HepG2 (cell line): ENCODE results near the gene LRRFIP2. TPM values are rescaled to one million over a fixed set of nuclear protein-coding genes. Genes with fewer than 3 reads are reported as not detected.

Source experiments
- ATAC-seq: fragments of 200-7000 bp; cut with Tn5 transposase; 3 replicates; pipeline ENCODE4 v1.9.1; 2020; ENCODE audit warnings: mild to moderate bottlenecking, moderate library complexity
- BruUV-seq: library from RNA; stranded (reverse); fragments of 400-500 nt; replicated peaks from 2 replicates; lab custom pipeline; 2021; lab: Mats Ljungman, UMichigan
- CTCF ChIA-PET: fragments of 300-600 bp; formaldehyde crosslinking; extraction: SDS; loops from one replicate; lab custom pipeline; 2021; ENCODE audit warnings: low total read pairs, inconsistent platforms, low intra/inter-chr PET ratio; lab: Yijun Ruan, JAX
- POLR2A ChIA-PET: fragments of 350-600 bp; sonication (Branson Sonifier 250); formaldehyde crosslinking; loops from one replicate; lab custom pipeline; 2020; ENCODE audit warnings: antibody characterized with exemption, inconsistent platforms; lab: Yijun Ruan, JAX
- DNase-seq: peaks from one replicate; pipeline ENCODE4 v3.0.0-alpha.2; 2015; ENCODE audit warnings: low spot score
- FAIRE-seq: peaks from 3 replicates; lab custom pipeline; 2011; peaks lifted over from hg19 to GRCh38; lab: Jason Lieb, UNC
- H2AFZ ChIP-seq: one replicate; pipeline ENCODE4 v1.6.1; 2011; ENCODE audit warnings: low read length, inconsistent platforms
- H3K27ac ChIP-seq: fragments of 300-600 bp; 3 replicates; pipeline ENCODE4 v1.8.0; 2011; ENCODE audit warnings: mixed run types, mild to moderate bottlenecking, mixed read lengths, low read length, inconsistent platforms; ENCODE audit not compliant: insufficient read depth; ENCODE audit errors: extremely low read length
- H3K27me3 ChIP-seq, 2 experiments: fragments of 200-600 bp in 1 of 2; 2 replicates in 1 of 2; 3 replicates in 1 of 2; pipeline versions ENCODE4 v1.6.0 to v1.8.0; 2011; ENCODE audit warnings: low read length in 2 of 2, mild to moderate bottlenecking in 2 of 2, moderate library complexity in 2 of 2, inconsistent platforms in 1 of 2; ENCODE audit not compliant: insufficient read depth in 2 of 2, control insufficient read depth in 1 of 2
- H3K36me3 ChIP-seq, 2 experiments: fragments of 200-600 bp in 1 of 2; replicated peaks in 1 of 2; 2 replicates in 1 of 2; 3 replicates in 1 of 2; pipeline versions ENCODE4 v1.5.1 to v1.8.0; 2011; ENCODE audit warnings: low read length in 2 of 2, inconsistent platforms in 1 of 2; ENCODE audit not compliant: insufficient read depth in 2 of 2, control insufficient read depth in 1 of 2
- H3K4me1 ChIP-seq: 2 replicates; pipeline ENCODE4 v1.5.1; 2012; ENCODE audit warnings: low read length, inconsistent platforms; ENCODE audit not compliant: insufficient read depth
- H3K4me2 ChIP-seq: 2 replicates; pipeline ENCODE4 v1.6.0; 2011; ENCODE audit warnings: low read depth, low read length, inconsistent platforms
- H3K4me3 ChIP-seq, 3 experiments: fragments of 200-600 bp in 1 of 3; sonication (generic), shearing (Covaris generic) in 1 of 3; replicated peaks in 1 of 3; 2 replicates each; pipeline ENCODE4 v1.5.1; 2011 to 2016; ENCODE audit warnings: low read length in 3 of 3, inconsistent platforms in 2 of 3, low read depth in 2 of 3, mild to moderate bottlenecking in 2 of 3, control low read depth in 1 of 3, mixed read lengths in 1 of 3; ENCODE audit not compliant: insufficient read depth in 1 of 3
- H3K79me2 ChIP-seq: one replicate; pipeline ENCODE4 v1.6.1; 2011; ENCODE audit warnings: low read length, inconsistent platforms; ENCODE audit not compliant: insufficient read depth
- H3K9ac ChIP-seq: 2 replicates; pipeline ENCODE4 v1.6.0; 2011; ENCODE audit warnings: mild to moderate bottlenecking, low read depth, low read length, inconsistent platforms; ENCODE audit not compliant: insufficient read depth
- H3K9me3 ChIP-seq: 2 replicates; pipeline ENCODE4 v1.5.1; 2012; ENCODE audit warnings: mild to moderate bottlenecking, low read length
- H4K20me1 ChIP-seq: 2 replicates; pipeline ENCODE4 v1.6.0; 2011; ENCODE audit warnings: inconsistent platforms, mild to moderate bottlenecking, low read length, moderate library complexity; ENCODE audit not compliant: insufficient read depth
- ASH2L ChIP-seq: fragments of 300-600, 200-600 bp; sonication (generic); IDR thresholded peaks from 2 replicates; pipeline ENCODE4 v1.7.0; 2017; ENCODE audit warnings: low read depth, mild to moderate bottlenecking, moderate library complexity, mixed read lengths, low read length; ENCODE audit not compliant: insufficient read length
- CBX1 ChIP-seq: IDR thresholded peaks from one replicate; pipeline ENCODE4 v1.6.1; 2016; ENCODE audit warnings: antibody characterized with exemption, low read depth
- CREB1 ChIP-seq, 2 experiments: fragments of 450-650 bp in 1 of 2; IDR thresholded peaks; 2 replicates each; pipeline ENCODE4 v1.6.1; 2016 to 2017; ENCODE audit warnings: control low read depth in 1 of 2, mild to moderate bottlenecking in 1 of 2, missing compliant biosample characterization in 1 of 2, missing genetic modification characterization in 1 of 2
- CREM ChIP-seq, 2 experiments: sonication (generic) in 1 of 2; formaldehyde crosslinking in 1 of 2; IDR thresholded peaks; 2 replicates each; pipeline versions ENCODE4 v1.4.0 to v1.6.1; 2016 to 2020; ENCODE audit warnings: antibody characterized with exemption in 1 of 2, mild to moderate bottlenecking in 1 of 2, missing genetic modification reagents in 1 of 2
- RELA ChIP-seq: sonication (generic); formaldehyde crosslinking; IDR thresholded peaks from 2 replicates; pipeline ENCODE4 v1.4.0; 2020; ENCODE audit warnings: missing genetic modification reagents
- RFX1 ChIP-seq: fragments of 450-650 bp; IDR thresholded peaks from 2 replicates; pipeline ENCODE4 v1.6.1; 2017
- RFX3 ChIP-seq: IDR thresholded peaks from 2 replicates; pipeline ENCODE4 v1.6.1; 2016; ENCODE audit warnings: missing biosample characterization, missing genetic modification reagents
- ZNF225 ChIP-seq: sonication (generic); formaldehyde crosslinking; IDR thresholded peaks from 2 replicates; pipeline ENCODE4 v1.4.0; 2020; ENCODE audit warnings: mild to moderate bottlenecking, missing genetic modification reagents
- ZNF567 ChIP-seq: sonication (generic); formaldehyde crosslinking; IDR thresholded peaks from 2 replicates; pipeline ENCODE4 v1.8.1; 2023; ENCODE audit warnings: mild to moderate bottlenecking, missing genetic modification reagents, borderline replicate concordance
- ZNF724P ChIP-seq: sonication (generic); formaldehyde crosslinking; IDR thresholded peaks from 2 replicates; pipeline ENCODE4 v1.8.0; 2022; ENCODE audit warnings: missing genetic modification reagents, borderline replicate concordance
- ZNF83 ChIP-seq: sonication (generic); formaldehyde crosslinking; IDR thresholded peaks from 2 replicates; pipeline ENCODE4 v1.4.0; 2020; ENCODE audit warnings: missing genetic modification reagents, mild to moderate bottlenecking, borderline replicate concordance
- in situ Hi-C: cut with HindIII; loops from 2 replicates; pipeline ENCODE4 v1.10.0; 2017; ENCODE audit warnings: low pct_unique_long_range_greater_than_20kb; ENCODE audit not compliant: extremely low pct_ligation_motif_present
- intact Hi-C: fragments of 100-400 bp; cut with micrococcal nuclease; formaldehyde crosslinking; loops from one replicate; pipeline ENCODE4 v1.10.0; 2022; ENCODE audit not compliant: unreplicated experiment
- polyA plus RNA-seq, 8 experiments: library from polyadenylated mRNA; depleted of rRNA in 3 of 8; stranded (reverse) in 7 of 8; unstranded in 1 of 8; fragments of >200 nt; fragmentation: Illumina TruSeq in 4 of 8; extraction: Trizol in 4 of 8; gene quantifications; 2 replicates each; pipeline versions ENCODE4 v1.2.1 to v1.2.3, GENCODE V29; 2011 to 2016; ENCODE audit warnings: low read depth in 4 of 8, missing spikeins in 1 of 8, mixed read lengths in 1 of 8; ENCODE audit not compliant: insufficient read depth in 1 of 8
- total RNA-seq, 5 experiments: library from RNA; depleted of rRNA; stranded (reverse); fragments of >200 nt; fragmentation: Illumina TruSeq; extraction: Trizol; gene quantifications; 2 replicates each; pipeline ENCODE4 v1.2.3, GENCODE V29; 2016; ENCODE audit warnings: low read depth in 1 of 5
- TF ChIP-seq, protein P1 (sequence below): IDR thresholded peaks from 2 replicates; pipeline ENCODE4 v1.6.1; 2016; ENCODE audit warnings: low read depth

The LRRFIP2 gene
- total and polyA plus RNA-seq, 2 of the 13 experiments (the other 11 are each of a cell fraction or from before 2014, with no cell fraction given), result 13.5 to 32.2 TPM

DNA sequence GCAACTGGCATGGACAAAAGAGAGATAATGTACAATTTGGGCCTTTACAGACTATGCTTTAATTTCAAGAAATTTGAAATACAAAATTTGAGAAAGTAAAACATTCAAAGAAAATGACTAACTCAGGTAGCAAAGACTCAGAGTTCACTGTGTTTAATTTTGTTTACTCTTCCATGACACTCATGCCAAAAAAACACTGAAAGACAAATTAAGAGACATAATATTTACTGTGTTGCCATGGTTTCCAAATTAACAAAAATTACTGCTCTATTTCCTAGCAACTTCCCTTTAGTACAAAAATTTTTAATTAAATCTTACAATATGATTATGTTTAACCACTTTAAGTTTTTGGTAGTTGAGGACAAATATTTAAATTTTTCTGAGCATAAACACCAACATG is 29.6 kb downstream of the LRRFIP2 start:
- H2AFZ ChIP-seq, result no peak overlapping the region
- peak overlapping the region; percentile 72 for H3K27ac ChIP-seq
- in situ Hi-C loops (no loop called here), intact Hi-C loops (no loop called here)
- CTCF ChIA-PET, result no interaction called here
- no peak overlapping the region for H3K4me3 ChIP-seq
- H3K27me3 ChIP-seq, result no peaks in the 10 kb centered on the region
- no peaks in the 10 kb centered on the region for H4K20me1 ChIP-seq
- peak overlapping the region; percentile 6; the same call in 1 of the 2 replicates for H3K9ac ChIP-seq
- no peaks in the 10 kb centered on the region for H3K9me3 ChIP-seq
- FAIRE-seq (no peak), DNase-seq (peak; percentile 30), ATAC-seq (no peak; the same call in 2 of the 3 replicates)
- H3K4me2 ChIP-seq, result peak overlapping the region; percentile 10
- H3K36me3 ChIP-seq, result peaks cover 3 to 14% of the 10 kb centered on the region in 2 experiments; a peak in 4 of 5 replicates
- POLR2A ChIA-PET, result no interaction called here
- H3K79me2 ChIP-seq, result no peaks in the 10 kb centered on the region
- no TSS peak for BruUV-seq
- TF ChIP-seq, protein P1, sequence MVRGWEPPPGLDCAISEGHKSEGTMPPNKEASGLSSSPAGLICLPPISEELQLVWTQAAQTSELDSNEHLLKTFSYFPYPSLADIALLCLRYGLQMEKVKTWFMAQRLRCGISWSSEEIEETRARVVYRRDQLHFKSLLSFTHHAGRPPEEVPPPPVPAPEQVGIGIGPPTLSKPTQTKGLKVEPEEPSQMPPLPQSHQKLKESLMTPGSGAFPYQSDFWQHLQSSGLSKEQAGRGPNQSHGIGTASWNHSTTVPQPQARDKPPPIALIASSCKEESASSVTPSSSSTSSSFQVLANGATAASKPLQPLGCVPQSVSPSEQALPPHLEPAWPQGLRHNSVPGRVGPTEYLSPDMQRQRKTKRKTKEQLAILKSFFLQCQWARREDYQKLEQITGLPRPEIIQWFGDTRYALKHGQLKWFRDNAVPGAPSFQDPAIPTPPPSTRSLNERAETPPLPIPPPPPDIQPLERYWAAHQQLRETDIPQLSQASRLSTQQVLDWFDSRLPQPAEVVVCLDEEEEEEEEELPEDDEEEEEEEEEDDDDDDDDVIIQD (CRISPR knock-in tag), result no peak
- no peak for TF ChIP-seq CREB1 (IDR thresholded peaks at IDR 0.05)
- TF ChIP-seq CREB1 (CRISPR knock-in tag; IDR thresholded peaks at IDR 0.05), result peak; percentile 65
- TF ChIP-seq RFX3, result peak; percentile 65
- TF ChIP-seq ZNF724P, result no peak
- TF ChIP-seq RFX1, result peak; percentile 68
- TF ChIP-seq CREM (IDR thresholded peaks at IDR 0.05), result 0 out of 2 replicates have a peak, but pooled peaks have one; percentile 24
- TF ChIP-seq CREM (CRISPR knock-in tag; IDR thresholded peaks at IDR 0.05), result no peak
- peak; percentile 30 for TF ChIP-seq ASH2L
- TF ChIP-seq ZNF225 (CRISPR knock-in tag), result no peak
- no peak for TF ChIP-seq CBX1
- TF ChIP-seq ZNF83 (CRISPR knock-in tag), result no peak
- no peak for TF ChIP-seq ZNF567 (CRISPR knock-in tag)
- no peak for TF ChIP-seq RELA (CRISPR knock-in tag)
- peaks cover 44% of the 10 kb centered on the region for H3K4me1 ChIP-seq
